Activated T-cell treated with anti-CD3 and anti-CD28 coated beads for 24 hours (primary cell): ENCODE data around the gene ULK1.

Experiments used
- DNase-seq: peaks from one replicate; pipeline ENCODE4 v3.0.0-alpha.2; 2020; ENCODE audit warnings: low read depth

The ULK1 gene

DNA sequence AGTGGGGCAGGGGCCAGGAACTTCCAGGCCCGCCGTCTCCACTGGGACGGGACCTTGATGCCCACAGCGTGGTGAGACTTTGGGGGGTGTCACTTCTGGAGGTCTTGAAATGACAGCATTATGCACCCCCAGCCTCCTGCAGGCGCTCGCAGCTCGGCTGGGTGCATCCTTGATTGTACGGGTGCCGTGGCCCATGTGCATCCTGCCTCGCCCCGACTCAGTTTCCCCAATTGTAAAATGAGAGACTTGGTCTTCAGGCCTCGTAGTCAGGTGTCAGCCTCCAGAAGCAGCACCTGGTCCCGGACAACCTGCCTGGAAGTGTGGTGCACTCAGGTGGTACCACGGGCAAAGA lies 25.7 kb downstream of the ULK1 start:
- DNase-seq: no peak

DNA sequence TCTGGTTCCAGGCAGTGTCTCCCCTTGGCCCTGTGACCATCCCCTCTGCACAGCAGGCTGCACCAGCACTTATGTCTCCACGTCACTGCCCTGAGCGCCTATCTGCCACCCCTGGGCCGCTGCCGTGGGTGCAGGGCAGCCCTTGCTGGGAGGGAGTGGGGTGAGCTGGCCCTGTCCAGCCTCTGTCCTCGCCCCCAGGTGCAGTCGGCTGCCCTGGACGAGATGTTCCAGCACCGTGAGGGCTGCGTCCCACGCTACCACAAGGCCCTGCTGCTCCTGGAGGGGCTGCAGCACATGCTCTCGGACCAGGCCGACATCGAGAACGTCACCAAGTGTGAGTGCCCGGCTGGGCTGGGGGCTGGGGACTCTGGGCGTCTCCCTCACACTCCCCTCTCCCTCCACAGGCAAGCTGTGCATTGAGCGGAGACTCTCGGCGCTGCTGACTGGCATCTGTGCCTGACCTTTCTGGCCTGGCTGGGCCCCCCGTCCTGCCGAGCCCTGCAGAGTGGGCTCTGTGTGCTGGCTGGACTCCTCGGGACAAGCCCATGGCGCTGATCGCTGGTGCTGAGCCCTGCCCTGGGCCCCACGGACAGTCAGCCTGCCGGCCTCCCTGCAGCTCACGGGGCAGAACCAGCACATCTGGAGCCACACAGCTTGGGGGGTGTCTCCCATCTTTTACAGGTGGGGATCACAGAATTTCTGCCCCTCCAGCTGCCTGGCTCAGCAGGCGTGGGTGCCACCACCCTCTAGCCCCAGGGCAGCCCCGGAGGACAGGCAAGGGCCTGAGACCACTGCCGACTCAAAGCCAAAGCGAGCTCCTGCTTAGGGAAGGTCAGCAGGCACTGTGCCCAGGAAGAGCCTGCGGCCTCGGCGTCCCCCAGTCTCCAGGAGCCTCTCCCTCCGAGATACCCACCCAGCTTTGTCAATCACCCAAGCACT lies 26.7 kb downstream of the ULK1 start:
- DNase-seq: no peak

DNA sequence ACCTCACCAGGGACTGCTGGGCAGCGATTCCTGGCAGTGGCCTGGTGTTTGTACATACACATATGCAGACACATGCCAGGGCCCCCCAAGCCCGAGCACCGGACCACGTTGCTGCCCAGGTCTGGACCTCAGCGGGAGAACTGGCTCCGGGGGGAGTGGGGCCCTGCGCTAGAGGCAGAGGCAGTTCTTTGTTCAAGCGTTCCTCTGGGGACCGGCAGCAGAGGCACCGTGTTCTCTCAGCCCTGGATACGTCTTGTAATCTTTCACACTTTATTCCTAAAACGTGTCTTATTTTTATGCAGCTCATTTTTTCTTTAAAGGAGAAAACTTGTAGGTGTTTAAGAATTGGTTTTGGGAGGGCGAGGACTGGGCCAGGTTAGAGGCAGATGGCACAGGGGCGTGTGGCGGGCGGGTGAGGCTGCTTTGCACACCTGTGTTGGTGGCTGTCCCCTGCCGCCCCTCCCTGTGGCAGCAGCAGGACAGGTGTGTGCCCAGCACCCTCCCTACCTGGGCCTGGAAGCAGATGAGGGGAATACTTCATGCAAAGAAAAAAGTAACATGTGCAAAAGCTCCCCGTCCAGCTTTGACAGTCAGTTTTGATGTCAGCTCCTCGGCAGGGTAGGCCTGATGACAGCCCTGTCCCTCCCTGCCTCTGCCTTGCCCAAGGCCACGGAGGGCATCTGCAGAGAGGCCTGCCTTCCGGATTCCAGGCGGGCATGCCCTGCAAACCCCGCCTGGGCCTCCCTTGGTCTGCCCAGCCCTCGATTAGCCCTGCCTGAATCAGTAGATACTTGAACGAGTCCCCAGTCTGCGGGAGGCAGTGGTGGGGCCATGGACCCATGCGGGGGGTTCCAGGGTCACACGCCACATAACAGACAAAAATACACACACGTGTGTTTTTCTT lies 27.7 kb downstream of the ULK1 start:
- DNase-seq: no peak

DNA sequence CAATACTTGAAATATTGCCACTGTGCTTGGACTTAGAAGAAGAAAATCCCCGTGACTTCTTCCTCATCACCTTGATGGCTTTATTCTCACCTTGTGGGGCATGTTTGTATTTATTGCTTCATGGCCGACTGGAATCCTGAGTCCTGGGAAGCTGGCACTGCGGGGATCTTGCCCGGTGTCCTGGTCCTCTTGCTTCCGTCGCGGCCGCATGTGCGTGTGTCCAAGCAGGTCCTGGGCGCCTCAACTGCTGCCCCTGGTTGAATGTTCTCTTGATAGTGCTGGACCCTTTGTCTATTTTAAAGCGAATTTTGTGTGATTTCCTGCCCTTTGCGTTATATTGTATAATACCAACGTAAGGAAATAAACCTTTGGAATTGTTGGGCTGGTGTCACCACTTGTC lies 28.4 kb downstream of the ULK1 start:
- no peak for DNase-seq

- no peak for DNase-seq
These were observed 28.8 kb downstream of the ULK1 start for GRCh38 chr12:131923260-131923659.

DNA sequence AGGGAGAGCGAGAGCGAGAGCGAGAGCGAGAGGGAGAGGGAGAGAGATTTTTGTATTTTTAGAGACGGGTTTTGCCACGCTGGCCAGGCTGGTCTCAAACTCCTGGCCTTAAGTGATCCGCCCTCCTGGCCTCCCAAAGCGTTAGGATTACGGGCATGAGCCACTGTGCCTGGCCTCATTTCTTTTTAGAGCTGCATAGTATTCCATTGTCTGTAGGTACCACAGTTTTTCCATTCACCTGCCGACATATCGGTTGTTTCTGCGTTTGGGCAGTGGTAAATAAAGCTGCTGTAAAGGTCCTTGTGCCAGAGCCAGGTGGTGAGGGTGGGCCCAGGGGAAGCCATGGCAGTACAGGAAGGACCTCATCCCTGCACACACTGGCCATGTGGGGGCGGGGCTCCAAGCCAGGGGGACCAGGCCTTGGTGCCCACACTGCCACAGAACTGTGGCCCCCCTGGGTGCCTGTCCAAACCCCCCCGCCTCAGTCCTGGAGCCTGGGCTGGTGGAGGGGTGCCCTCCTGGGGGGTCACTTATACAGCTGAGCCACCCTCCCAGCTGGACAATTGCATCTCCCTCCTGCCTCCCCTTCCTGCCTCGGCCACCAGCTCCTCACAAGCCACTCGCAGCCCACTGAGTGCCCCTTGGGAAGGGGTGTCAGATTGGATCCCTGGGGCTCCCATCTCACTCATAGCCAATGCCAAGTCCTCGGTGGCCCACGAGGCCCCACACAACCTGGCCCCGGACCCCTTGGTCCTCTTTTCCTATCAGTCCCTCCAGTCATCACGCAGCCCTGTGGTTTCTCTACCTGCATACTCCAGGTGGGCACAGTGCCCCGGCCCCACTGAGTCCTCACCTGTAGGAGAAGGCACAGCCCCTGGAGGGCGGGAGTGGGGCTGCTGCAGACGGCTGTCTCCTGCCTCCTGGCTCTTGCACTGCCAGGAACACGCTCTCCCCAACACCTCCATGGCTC lies 33.0 kb downstream of the ULK1 start:
- no peak for DNase-seq

- peak; percentile 13 for DNase-seq
These were observed 33.8 kb downstream of the ULK1 start for GRCh38 chr12:131928080-131928710.

DNA sequence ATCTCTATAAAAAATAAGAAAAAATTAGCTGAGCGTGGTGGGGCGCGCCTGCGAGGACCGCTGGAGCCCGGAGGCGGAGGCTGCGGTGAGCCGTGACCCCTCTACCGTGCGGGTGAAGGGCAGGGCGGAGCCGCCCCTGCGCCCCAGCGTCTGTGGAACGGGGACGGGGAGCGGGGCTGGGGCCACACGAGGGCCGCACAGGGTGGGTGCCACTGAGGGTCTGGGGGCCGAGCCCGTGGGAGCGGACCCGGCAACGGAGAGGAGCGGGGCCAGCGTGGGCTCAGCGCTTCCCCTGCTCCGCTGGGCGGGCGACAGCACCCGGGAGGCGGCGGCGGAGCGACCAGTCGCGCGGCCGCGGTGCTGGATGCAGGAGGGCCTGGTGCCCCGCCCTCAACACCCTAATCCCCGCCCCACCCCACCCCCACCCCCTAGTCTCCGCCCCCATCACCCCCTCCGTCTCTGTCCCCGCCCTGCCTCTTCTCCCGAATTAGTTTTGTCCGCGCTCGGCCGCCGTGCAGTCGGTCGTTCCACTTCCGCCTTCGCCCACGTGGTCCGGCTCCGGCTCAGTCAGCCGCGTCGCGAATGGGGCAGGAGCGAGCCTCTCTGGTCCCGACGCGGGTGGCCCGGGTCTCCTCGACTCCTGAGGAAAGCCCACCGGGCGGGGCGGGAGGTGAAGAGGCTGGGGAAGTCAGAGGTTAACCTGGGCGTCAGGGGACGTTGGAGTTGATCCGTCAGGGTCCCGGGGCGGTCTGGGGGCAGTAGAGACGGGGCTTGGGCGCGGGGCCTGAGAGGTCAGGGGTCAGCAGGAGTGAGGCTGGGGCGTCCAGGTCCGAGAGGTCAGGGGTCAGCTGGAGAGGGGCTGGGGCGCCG lies 34.5 kb downstream of the ULK1 start, which contains the start of gene PUS1:
PUS1 (plus strand) TSS at position 566 of the 870 bp plus-strand sequence. CDS start 447 bp downstream, outside the sequence.
- peak; percentile 91 for DNase-seq

DNA sequence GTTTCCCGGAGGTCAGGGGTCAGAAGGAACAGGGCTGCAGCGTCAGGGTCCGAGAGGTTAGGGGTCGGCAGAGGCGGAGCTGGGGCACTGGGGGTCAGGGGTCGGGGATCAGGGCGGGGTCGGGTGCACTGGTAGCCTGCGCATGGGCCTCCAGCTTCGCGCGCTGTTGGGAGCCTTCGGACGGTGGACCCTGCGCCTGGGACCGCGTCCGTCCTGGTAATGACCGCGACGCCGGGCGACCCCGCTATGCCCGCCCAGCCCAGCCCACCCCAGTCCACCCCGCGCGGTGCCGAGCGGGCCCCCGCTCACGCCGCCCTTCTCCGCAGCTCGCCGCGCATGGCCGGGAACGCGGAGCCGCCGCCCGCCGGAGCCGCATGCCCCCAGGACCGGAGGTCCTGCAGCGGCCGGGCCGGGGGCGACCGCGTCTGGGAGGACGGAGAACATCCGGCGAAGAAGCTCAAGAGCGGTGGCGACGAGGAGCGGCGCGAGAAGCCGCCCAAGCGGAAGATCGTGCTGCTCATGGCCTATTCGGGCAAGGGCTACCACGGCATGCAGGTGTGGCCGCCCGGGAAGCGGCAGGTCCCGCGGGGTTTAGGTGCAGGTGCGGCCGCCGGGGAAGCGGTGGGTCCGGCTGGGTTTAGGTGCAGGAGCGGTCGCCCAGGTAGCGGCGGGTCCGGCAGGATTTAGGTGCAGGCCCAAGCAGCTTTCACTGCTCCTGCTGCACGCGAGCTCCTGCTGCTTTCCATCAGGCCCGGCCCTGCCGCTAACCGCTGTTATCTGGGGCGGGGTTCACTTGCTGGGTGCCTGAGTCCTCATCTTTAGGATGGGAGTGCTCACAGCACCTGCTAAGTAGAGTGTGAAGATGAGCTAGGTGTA lies 35.4 kb downstream of the ULK1 start:
- DNase-seq: peak; percentile 14

DNA sequence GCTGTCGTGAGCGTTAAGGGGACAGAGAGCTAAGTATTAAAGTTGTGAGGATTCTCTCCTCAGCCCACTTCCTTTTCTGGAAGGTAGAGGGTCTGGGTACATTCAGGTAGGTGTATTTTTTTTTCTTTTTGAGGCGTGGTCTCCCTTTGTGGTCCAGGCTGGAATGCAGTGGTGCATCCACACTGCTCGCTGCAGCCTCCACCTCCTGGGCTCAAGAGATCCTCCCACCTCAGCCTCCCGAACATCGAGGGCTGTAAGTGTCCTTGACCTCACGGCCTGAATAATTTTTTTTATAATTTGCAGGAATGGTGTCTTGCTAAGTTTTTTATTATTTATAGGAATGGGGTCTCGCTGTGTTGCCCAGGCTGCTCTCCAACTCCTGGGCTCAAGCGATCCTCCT lies 36.1 kb downstream of the ULK1 start:
- no peak for DNase-seq

DNA sequence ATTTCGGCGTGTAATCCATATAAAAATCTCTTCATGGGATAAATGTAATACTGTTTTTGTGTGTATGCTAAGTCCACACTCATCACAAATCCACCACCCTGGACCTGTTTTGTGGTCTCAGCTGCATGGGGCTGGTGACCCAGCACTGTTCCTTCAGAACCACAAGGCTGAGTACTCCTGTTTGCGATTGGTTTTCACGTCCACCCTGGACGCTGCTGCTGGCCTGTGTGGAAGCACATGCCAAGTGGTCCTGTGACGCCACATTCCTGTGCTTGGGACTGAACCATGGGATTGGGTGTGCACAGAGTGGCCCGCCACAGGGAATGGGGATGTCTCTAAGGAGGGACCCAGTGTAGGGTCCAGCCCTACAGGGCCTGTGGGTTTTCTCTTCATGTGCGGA lies 39.0 kb downstream of the ULK1 start:
- DNase-seq: no peak

DNA sequence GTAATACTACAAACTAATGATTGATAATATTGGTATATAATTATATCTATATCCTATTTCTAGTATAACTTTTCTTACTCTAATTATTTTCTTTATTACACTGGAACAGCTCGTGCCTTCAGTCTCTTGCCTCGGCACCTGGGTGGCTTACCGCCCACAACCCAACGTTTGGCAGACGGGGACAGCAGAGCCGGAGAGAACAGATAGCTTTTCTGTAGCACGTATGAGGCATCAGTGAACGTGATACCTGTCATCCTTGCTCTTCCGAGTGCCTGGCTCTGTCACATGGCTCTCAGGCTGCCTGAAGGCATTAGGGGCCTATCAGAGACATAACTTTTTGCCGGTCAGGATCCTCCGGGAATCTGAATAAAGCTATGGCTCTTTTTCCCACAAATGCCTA lies 40.1 kb downstream of the ULK1 start:
- DNase-seq: no peak

DNA sequence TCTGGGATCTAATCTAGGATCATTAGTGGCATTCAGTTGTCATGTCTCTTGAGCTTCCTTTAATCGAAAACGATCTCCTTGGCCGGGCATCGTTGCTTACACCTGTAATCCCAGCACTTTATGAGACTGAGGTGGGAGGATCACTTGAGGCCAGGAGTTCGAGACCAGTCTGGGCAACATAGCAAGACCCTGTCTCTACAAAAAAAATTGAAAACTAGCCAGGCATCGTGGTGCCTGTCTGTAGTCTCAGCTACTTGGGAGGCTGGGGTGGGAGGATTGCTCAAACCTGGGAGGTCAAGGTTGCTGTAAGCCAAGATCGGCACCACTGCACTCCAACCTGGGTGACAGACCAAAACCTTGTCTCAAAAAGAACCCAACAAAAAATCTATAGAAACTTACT lies 43.7 kb downstream of the ULK1 start:
- no peak for DNase-seq

GRCh38 chr12:131939007-131939406 lies 44.6 kb downstream of the ULK1 start:
- no peak for DNase-seq

DNA sequence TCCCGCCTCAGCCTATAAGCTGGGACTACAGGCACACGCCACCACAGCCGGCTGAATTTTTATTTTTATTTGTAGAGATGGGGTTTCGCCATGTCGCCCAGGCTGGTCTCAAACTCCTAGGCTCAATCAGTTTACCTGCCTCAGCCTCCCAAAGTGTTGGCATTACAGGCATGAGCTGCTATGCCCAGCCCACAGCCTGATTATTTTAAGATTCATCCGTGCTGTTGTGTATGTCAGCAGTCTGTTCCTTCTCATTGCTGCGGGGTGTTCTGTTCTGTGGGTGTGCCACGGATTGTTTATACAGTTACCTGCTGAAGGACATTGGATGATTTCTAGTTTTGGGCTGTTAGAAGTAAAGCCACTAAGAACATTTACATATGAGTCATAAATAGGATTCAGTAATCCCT lies 45.7 kb downstream of the ULK1 start:
- DNase-seq: no peak

DNA sequence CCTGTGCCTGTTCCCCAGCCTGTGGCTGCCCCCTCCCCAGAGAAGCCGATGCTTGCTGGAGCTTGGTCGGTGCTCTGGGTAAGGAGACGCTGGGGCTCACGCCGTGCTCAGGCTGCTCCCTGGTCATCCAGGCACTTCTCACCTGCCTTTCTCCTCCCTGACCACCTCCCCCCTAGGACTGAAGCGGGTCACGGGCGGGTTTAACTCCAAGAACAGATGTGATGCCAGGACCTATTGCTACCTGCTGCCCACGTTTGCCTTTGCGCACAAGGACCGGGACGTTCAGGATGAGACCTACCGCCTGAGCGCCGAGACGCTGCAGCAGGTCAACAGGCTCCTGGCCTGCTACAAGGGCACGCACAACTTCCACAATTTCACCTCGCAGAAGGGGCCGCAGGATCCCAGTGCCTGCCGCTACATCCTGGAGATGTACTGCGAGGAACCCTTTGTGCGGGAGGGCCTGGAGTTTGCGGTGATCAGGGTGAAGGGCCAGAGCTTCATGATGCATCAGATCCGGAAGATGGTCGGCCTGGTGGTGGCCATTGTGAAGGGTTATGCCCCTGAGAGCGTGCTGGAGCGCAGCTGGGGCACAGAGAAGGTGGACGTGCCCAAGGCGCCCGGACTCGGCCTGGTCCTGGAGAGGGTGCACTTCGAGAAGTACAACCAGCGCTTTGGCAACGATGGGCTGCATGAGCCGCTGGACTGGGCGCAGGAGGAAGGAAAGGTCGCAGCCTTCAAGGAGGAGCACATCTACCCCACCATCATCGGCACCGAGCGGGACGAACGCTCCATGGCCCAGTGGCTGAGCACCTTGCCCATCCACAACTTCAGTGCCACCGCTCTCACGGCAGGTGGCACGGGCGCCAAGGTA lies 46.9 kb downstream of the ULK1 start:
- DNase-seq: no peak

DNA sequence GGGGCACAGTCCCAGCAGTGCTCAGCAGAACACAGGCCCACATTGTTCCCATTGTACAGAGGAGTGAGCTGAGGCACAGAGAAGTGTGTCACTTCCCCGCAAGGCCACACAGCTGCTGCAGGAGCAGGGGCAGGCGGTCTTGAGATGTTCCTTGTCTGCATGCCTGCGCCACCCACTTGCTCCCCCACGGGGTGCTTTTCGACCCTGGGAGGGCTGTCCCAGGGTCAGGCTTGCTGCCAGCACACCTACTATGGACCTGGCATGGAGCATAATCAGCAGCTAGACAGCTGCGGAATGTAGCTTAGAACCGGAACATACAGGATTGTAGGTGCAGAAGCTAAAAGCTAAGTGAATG lies 47.5 kb downstream of the ULK1 start:
- no peak for DNase-seq

GRCh38 chr12:131942671-131943070 lies 48.2 kb downstream of the ULK1 start:
- DNase-seq: no peak
